SK-N-SH (cell line): ENCODE data around the gene TIMM8B.

ENCODE experiments used
- MAX ChIP-seq: IDR thresholded peaks from 2 replicates; pipeline ENCODE4 v1.4.0; 2012; ENCODE audit warnings: low read depth
- MEF2A ChIP-seq: IDR thresholded peaks from 2 replicates; pipeline ENCODE4 v1.4.0; 2012; ENCODE audit warnings: low read depth, borderline replicate concordance

DNA sequence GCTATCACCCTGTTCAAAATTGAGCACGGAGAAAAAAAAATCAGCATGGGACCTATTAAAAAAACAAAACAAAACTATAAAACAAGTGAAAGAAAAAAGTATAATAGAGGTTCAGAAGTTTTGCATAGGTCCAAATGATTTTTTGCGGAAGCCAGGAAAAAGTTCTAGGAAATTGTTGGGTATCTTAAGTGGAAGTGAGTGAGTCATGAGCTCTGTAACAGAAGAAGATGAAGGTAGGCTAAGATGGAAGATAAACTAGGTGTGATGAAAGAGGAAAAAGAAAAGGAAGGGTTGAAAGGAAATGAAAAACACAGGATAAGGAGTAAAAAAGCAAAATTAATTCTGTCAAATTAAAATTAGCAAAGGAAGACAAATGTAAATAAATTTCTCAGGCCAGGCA is 27.9 kb upstream of the TIMM8B start:
- no peak for TF ChIP-seq MEF2A
- no peak for TF ChIP-seq MAX
